GM18907 (cell line): ENCODE results near the gene ANKRD42.
A peak's percentile ranks its signal among the peaks of the same experiment; 100 is the strongest.

Experiments used
- ATAC-seq: cut with Tn5 transposase; IDR thresholded peaks from one replicate; pipeline ENCODE4 v1.9.1; 2021; ENCODE audit warnings: mild to moderate bottlenecking, moderate library complexity; ENCODE audit not compliant: unreplicated experiment

Gene ANKRD42

DNA sequence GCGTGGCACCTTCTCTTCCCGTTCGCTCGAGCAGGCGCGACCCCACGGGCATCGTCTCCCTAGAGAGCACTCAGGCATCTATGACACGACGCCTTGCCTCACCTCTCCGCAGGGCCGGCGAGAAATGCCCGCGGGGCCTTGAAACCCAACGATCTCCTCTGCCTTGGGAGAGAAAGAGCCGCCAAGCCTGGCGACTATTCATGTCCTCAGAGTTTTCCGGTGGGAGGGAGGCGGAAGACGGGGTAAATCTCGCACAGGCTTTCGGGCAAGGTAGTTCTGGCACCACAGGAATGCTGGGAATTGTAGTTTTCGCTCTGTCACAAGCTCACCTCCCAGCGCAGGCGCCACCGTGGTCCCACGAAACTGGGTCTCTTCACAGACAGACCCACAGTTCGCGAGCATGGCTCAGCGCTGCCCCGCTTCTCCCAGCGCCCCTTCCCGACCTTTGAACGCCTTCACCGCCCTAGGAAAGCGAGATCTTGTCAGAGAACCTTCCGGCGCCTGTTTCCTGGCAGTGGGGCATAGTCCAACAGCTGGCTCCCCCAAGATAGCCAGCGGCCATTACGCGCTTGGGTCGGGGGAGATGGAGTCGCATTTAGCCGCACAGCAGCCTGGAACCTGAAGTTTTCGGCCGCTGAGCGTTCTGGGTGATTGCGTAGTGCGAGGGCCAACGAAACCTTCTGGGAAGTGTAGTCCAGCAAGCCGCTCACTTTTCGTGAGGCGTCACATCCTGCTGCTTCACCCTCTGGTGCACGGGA, 92.4 kb downstream of the ANKRD42 start, which contains the start of gene CCDC90B:
TSS of gene CCDC90B (minus strand) at position 597 of the 758 bp plus-strand sequence. CDS start at position 202, 395 bp downstream.
- ATAC-seq = peak; percentile 93

DNA sequence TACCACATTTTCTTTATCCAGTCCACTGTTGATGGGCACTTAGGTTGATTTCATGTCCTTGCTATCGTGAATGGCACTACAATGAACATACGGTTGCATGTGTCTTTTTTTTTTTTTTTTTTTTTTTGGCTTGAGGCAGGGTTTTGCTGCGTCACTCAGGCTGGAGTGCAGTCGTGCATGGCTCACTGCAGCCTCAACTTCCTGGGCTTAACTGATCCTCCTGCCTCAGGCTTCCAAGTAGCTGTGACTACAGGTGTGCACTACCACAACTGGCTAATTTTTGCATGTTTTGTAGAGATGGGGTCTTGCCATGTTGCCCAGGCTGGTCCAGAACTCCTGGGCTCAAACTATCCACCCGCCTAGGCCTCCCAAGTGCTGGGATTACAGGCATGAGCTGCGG, 94.1 kb downstream of the ANKRD42 start:
- no peak for ATAC-seq

DNA sequence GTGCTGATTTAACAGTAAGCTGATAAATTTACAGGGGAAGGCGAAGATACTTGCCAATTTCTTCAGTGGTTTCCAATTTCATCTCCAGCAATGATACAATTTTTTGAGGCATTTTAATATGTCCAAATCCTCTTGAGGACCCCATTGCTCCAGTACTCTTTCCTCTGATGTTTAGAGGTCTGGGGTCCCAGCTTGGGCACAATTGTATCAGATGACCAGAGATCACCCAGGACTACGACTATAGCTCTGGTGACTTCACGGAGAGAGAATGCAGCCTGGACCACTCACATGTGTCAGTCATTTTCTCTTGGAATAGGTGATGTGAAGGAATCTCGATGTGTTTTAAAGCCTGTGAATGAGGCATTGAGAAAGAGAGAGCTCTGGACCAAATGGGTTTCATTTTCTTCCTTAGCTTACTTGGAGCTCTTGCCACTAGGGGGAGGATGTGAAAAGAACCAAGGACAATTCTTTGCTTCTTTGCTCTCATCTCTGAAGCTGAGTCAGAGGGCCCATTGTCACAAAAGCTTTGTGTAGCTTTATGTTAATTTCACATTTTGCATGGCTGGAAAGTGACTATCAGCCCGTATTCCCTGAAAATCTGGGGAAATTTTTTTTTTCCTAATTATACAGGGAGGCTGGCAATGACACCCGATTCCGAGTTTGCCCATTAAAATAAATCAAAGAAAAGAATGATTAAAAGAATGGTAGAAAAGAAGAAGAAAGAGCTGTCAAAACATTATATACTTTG, 99.4 kb downstream of the ANKRD42 start:
- peak; percentile 71 for ATAC-seq

DNA sequence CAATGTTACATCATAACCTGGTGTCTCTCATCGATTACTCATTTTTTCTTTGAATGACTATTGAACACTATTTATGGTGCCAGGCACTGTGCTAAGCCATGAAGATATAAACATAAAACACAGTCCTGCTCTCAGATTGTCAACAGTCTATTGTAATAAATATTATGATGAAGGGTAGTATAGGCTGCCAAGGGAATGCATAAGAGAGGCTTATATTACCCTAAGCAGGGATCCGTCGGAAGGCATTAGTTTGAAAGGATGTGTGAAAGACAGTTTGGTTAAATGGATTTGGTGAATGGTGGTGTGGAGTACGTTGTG, 99.9 kb downstream of the ANKRD42 start:
- ATAC-seq = no peak

DNA sequence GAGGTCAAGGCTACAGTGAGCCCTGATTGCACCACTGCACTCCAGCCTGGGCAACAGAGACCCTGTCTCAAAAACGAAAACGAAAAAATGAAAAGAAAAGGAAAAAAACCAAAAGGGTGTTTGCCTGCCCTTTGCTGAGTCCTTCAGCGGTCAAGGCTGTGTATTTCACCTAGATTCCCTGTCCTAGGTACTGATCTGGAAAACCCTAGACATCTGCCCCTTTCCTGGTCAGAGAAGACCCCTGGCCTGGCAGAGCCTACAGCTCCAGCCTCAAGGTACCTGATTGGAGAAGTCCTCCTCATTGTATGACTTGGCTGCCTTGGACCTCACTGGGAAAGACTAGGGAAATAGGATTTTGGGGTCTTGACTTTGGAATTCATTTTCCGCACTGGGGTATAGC, 100.7 kb downstream of the ANKRD42 start:
- no peak for ATAC-seq
